Astrocyte (in vitro differentiated cells and primary cell): ENCODE results near the gene NFATC4.

Experiments used
- EZH2 ChIP-seq: IDR thresholded peaks from 2 replicates; pipeline ENCODE4 v1.6.1; 2012; ENCODE audit warnings: mild to moderate bottlenecking, low read length, inconsistent platforms; ENCODE audit not compliant: insufficient read depth
- TF ChIP-seq, protein P1 (sequence below): IDR thresholded peaks from 2 replicates; pipeline ENCODE4 v1.5.1; 2011; ENCODE audit warnings: low read depth, mild to moderate bottlenecking, inconsistent platforms, low read length, moderate library complexity; ENCODE audit not compliant: insufficient read depth

DNA sequence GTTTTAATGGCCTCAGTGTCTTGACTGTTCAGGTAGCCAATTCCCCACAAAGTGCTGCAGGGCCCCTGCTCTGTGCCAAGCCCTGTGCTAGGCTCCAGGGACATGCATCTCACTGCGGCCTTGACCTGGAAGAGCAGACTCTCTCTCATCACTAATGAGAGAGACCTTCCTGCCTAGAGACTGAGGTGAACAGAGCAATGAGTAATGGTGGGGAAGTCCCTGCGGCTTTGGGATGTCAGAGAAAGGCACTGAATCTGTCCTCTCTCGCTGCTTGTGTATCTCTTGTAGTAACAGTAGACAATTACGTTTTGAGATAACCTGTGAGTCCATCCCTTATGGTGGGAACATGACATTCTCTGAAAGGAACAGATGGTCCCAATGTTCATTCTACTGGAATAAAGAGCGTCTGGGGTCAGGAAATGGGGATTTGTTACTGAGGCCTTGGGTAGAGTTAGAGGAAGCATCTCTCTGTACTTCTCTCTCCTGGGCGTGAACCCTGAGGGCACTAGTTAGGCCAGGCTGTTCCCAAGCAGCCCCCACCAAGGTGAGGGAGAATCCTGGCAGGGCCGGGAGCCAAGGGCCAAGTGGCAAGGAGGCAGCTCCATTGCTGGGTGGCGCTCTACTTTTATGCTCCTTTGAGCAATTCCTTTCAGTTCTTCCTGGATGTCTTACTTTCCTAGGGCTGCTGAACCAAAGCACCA, 13.5 kb downstream of the NFATC4 start:
- TF ChIP-seq, protein P1, sequence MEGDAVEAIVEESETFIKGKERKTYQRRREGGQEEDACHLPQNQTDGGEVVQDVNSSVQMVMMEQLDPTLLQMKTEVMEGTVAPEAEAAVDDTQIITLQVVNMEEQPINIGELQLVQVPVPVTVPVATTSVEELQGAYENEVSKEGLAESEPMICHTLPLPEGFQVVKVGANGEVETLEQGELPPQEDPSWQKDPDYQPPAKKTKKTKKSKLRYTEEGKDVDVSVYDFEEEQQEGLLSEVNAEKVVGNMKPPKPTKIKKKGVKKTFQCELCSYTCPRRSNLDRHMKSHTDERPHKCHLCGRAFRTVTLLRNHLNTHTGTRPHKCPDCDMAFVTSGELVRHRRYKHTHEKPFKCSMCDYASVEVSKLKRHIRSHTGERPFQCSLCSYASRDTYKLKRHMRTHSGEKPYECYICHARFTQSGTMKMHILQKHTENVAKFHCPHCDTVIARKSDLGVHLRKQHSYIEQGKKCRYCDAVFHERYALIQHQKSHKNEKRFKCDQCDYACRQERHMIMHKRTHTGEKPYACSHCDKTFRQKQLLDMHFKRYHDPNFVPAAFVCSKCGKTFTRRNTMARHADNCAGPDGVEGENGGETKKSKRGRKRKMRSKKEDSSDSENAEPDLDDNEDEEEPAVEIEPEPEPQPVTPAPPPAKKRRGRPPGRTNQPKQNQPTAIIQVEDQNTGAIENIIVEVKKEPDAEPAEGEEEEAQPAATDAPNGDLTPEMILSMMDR: no peak
- TF ChIP-seq EZH2: no peak
